ENCODE results near the gene ARMC3.
A peak's percentile ranks its signal among the peaks of the same experiment; 100 is the strongest.
"Not testable (repeated sequence)": the region's sequence is repeated elsewhere in the genome, so short reads cannot be mapped to it uniquely, and the experiment has no call there.

Gene ARMC3

GRCh38 chr10:22929053-22929452, 1.2 kb downstream of the ARMC3 start:
- not testable (repeated sequence) for DNase-seq

GRCh38 chr10:22931948-22932347, 4.1 kb downstream of the ARMC3 start:
- no peak for DNase-seq

- DNase-seq: no peak
Observed at GRCh38 chr10:22932626-22933370, 4.9 kb downstream of the ARMC3 start.

GRCh38 chr10:22934726-22935125, 6.9 kb downstream of the ARMC3 start:
- no peak for DNase-seq

- DNase-seq: no peak
Observed at GRCh38 chr10:22942437-22942836, 14.6 kb downstream of the ARMC3 start.

GRCh38 chr10:22945934-22946673, 18.3 kb downstream of the ARMC3 start:
- DNase-seq: no peak

GRCh38 chr10:22954970-22955369, 27.1 kb downstream of the ARMC3 start:
- DNase-seq: no peak

- DNase-seq: no peak
Observed at GRCh38 chr10:22958338-22958737, 30.5 kb downstream of the ARMC3 start.

GRCh38 chr10:22959292-22959691, 31.4 kb downstream of the ARMC3 start:
- no peak for DNase-seq

GRCh38 chr10:22959950-22960349, 32.1 kb downstream of the ARMC3 start:
- DNase-seq: no peak

GRCh38 chr10:22962817-22963216, 35.0 kb downstream of the ARMC3 start:
- DNase-seq: no peak

GRCh38 chr10:22969704-22970103, 41.9 kb downstream of the ARMC3 start:
- DNase-seq: no peak

GRCh38 chr10:22976534-22976933, 48.7 kb downstream of the ARMC3 start:
- DNase-seq: no peak

- no peak for DNase-seq
Observed at GRCh38 chr10:22977751-22978150, 49.9 kb downstream of the ARMC3 start.

- DNase-seq: no peak
Observed at GRCh38 chr10:22978287-22978686, 50.4 kb downstream of the ARMC3 start.

GRCh38 chr10:22978918-22979317, 51.1 kb downstream of the ARMC3 start:
- no peak for DNase-seq

GRCh38 chr10:22980822-22981221, 53.0 kb downstream of the ARMC3 start:
- no peak for DNase-seq

GRCh38 chr10:22984066-22984465, 56.2 kb downstream of the ARMC3 start:
- DNase-seq: no peak

- peak in 1 of 2 donors; percentile 37 for DNase-seq
Observed at GRCh38 chr10:22986771-22987542, 59.1 kb downstream of the ARMC3 start.

GRCh38 chr10:22988581-22989360, 60.9 kb downstream of the ARMC3 start:
- DNase-seq: peak; percentile 2 to 70

- DNase-seq: no peak
Observed at GRCh38 chr10:22990443-22990842, 62.6 kb downstream of the ARMC3 start.

- DNase-seq: no peak
Observed at GRCh38 chr10:22992075-22992474, 64.2 kb downstream of the ARMC3 start.

GRCh38 chr10:22992621-22993020, 64.8 kb downstream of the ARMC3 start:
- no peak for DNase-seq

Measured in bone marrow (tissue), 2 donors.